Activated CD4-positive, alpha-beta memory T cell treated with anti-CD3 and anti-CD28 coated beads for 36 hours (primary cell): ENCODE results near the gene ANKRD29. TPM values are rescaled to one million over a fixed set of nuclear protein-coding genes. Genes with fewer than 3 reads are reported as not detected.
A peak's percentile ranks its signal among the peaks of the same experiment; 100 is the strongest.
"Not testable (repeated sequence)": the region's sequence is repeated elsewhere in the genome, so short reads cannot be mapped to it uniquely, and the experiment has no call there.

Experiments
- CTCF ChIA-PET: fragments of 350-600 bp; sonication (Branson Sonifier 250); formaldehyde crosslinking; loops from one replicate; lab custom pipeline; 2021; ENCODE audit warnings: antibody characterized with exemption, inconsistent platforms; lab: Charles Lee
- POLR2A ChIA-PET: fragments of 350-600 bp; sonication (Branson Sonifier 250); formaldehyde crosslinking; loops from one replicate; lab custom pipeline; 2021; ENCODE audit warnings: antibody characterized with exemption; lab: Charles Lee
- DNase-seq: peaks from one replicate; pipeline ENCODE4 v3.0.0-alpha.2; 2020
- H3K27ac Mint-ChIP-seq: one replicate; pipeline ENCODE4 v1.8.0; 2021; ENCODE audit warnings: mixed read lengths
- H3K27me3 Mint-ChIP-seq: one replicate; pipeline ENCODE4 v1.8.0; 2021; ENCODE audit warnings: mixed read lengths
- H3K36me3 Mint-ChIP-seq: one replicate; pipeline ENCODE4 v1.8.0; 2021; ENCODE audit warnings: mixed read lengths
- H3K4me1 Mint-ChIP-seq: one replicate; pipeline ENCODE4 v1.8.0; 2021; ENCODE audit warnings: low read depth, mixed read lengths
- H3K4me3 Mint-ChIP-seq: one replicate; pipeline ENCODE4 v1.8.0; 2021; ENCODE audit warnings: mild to moderate bottlenecking, mixed read lengths
- H3K9me3 Mint-ChIP-seq: one replicate; pipeline ENCODE4 v1.8.0; 2021; ENCODE audit warnings: mixed read lengths
- intact Hi-C: fragments of 100-400 bp; cut with micrococcal nuclease; formaldehyde crosslinking; loops from one replicate; pipeline ENCODE4 v1.15.1; 2023
- total RNA-seq, 2 experiments: library from RNA; stranded (reverse); gene quantifications; one replicate each; pipeline ENCODE4 v1.2.3, GENCODE V29; 2021

Gene ANKRD29
- total RNA-seq, 2 experiments from 2014 or later = not detected

DNA sequence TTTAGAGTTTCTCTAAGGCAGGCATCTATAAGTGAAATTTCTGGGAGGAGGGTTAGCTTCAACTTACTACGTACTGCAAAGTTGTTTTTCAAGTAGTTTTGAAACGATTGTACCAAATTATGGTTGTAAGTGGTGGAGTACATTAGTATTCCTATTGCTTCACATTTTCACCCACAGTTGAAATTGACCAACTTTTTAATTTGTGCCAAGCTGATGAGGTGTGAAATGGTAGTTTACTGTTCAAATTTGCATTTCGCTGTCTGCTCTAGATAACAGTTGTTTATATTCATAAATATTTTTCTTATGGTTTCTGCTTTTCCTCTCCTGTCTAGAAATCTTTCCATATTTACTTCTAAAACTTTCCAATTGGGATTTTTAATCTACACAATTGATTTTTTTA, 95.0 kb downstream of the ANKRD29 start:
- Mint-ChIP-seq H3K27me3 (no peaks in the 10 kb centered on the region), H3K9me3 (no peaks in the 10 kb centered on the region), H3K36me3 (peaks cover 49% of the 10 kb centered on the region), H3K4me3 (no peak overlapping the region), H3K27ac (no peak overlapping the region), H3K4me1 (peaks cover 22% of the 10 kb centered on the region)
- CTCF ChIA-PET = no interaction called here
- no peak for DNase-seq
- intact Hi-C loops = no loop called here
- POLR2A ChIA-PET = no interaction called here

- DNase-seq = no peak
- POLR2A ChIA-PET = no interaction called here
- H3K4me1 Mint-ChIP-seq = peaks cover 14% of the 10 kb centered on the region
- no peak overlapping the region for H3K27ac Mint-ChIP-seq
- CTCF ChIA-PET = interaction anchor here (1.0 to 1.4 kb wide), 2 partner anchors 50 to 67 kb away, joined by 4 read pairs; no protein-coding TSS in a partner anchor
- intact Hi-C loops = no loop called here
- no peaks in the 10 kb centered on the region for H3K9me3 Mint-ChIP-seq
- peaks cover 51% of the 10 kb centered on the region for H3K36me3 Mint-ChIP-seq
- H3K4me3 Mint-ChIP-seq = no peak overlapping the region
- no peaks in the 10 kb centered on the region for H3K27me3 Mint-ChIP-seq
Measured at GRCh38 chr18:23565916-23566547, 96.7 kb downstream of the ANKRD29 start.

DNA sequence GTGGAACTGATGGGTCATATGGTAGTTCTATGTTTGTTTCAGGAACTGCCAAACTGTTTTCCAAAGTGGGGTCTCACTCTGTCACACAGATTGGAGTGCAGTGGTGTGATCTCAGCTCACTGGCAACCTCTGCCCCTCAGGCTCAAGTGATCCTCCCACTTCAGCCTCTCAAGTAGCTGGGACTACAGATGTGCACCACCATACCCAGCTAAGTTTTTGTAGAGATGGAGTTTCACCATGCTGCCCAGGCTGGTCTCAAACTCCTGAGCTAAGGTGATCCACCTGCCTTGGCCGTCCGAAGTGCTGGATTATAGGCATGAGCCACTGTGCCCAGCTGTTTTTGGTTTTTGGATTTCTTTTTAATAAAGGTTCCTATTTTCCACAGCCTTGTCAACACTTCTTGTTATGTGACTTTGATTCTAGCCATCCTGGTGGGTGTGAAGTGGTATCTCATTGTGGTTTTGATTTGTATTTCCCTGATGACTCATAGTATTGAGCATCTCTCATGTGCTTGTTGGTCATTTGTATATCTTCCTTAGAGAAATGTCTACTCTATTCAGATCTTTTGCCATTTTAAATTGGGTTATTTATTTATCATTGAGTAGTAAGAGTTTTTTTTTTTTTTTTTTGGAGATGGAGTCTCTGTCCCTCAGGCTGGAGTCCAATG, 99.2 kb downstream of the ANKRD29 start:
- ChIA-PET POLR2A (no interaction called here), CTCF (interaction anchor here (0.7 to 1.4 kb wide), 4 partner anchors 11 to 47 kb away, joined by 3 to 4 read pairs (median 3); no protein-coding TSS in a partner anchor)
- peak overlapping the region; percentile 25 for H3K27ac Mint-ChIP-seq
- H3K9me3 Mint-ChIP-seq = no peaks in the 10 kb centered on the region
- no peak overlapping the region for H3K4me3 Mint-ChIP-seq
- H3K27me3 Mint-ChIP-seq = no peaks in the 10 kb centered on the region
- H3K4me1 Mint-ChIP-seq = peaks cover 10% of the 10 kb centered on the region
- intact Hi-C loops = no loop called here
- H3K36me3 Mint-ChIP-seq = peaks cover 40% of the 10 kb centered on the region
- DNase-seq = no peak

DNA sequence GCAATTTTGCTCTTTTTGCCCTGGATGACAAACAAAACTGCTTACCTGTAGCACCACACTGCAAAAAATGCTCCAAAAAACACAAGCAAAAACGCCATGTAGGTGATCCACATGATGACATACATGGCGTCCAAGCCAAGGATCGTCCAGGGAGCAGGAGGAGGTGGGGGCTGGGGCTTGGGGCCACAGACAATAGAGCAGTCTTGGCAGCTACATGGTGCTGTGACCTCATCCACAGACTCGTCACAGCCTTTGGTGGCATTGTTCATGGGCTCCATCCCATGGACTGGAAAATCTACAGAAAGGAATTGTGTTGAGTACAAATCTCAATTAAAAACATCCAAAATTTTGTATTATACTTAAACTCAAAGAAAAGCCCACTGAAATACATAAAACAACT, 102.5 kb downstream of the ANKRD29 start:
- DNase-seq = no peak
- H3K4me3 Mint-ChIP-seq = no peak overlapping the region
- ChIA-PET POLR2A (interaction anchor here (1.1 kb wide), 1 partner anchor 27 kb away, joined by 3 read pairs; no protein-coding TSS in a partner anchor), CTCF (interaction anchor here (1.0 kb wide), 1 partner anchor 44 kb away, joined by 3 read pairs; no protein-coding TSS in a partner anchor)
- intact Hi-C loops = no loop called here
- peaks cover 38% of the 10 kb centered on the region for H3K36me3 Mint-ChIP-seq
- H3K27me3 Mint-ChIP-seq = no peaks in the 10 kb centered on the region
- no peaks in the 10 kb centered on the region for H3K9me3 Mint-ChIP-seq
- no peak overlapping the region for H3K27ac Mint-ChIP-seq
- H3K4me1 Mint-ChIP-seq = peaks cover 10% of the 10 kb centered on the region

- DNase-seq, H3K9me3 Mint-ChIP-seq, intact Hi-C loops, POLR2A ChIA-PET, H3K27me3 Mint-ChIP-seq, H3K4me1 Mint-ChIP-seq, H3K27ac Mint-ChIP-seq, H3K4me3 Mint-ChIP-seq: not testable (repeated sequence)
- H3K36me3 Mint-ChIP-seq = peaks cover 55% of the 10 kb centered on the region
- CTCF ChIA-PET = interaction anchor here (1.2 kb wide), 1 partner anchor 41 kb away, joined by 3 read pairs; no protein-coding TSS in a partner anchor
Measured at GRCh38 chr18:23557511-23557910, 105.2 kb downstream of the ANKRD29 start.

GRCh38 chr18:23556145-23556780, 106.4 kb downstream of the ANKRD29 start:
- POLR2A ChIA-PET = no interaction called here
- peaks cover 62% of the 10 kb centered on the region for H3K36me3 Mint-ChIP-seq

GRCh38 chr18:23553887-23554286, 108.8 kb downstream of the ANKRD29 start:
- no peaks in the 10 kb centered on the region for H3K9me3 Mint-ChIP-seq
- H3K36me3 Mint-ChIP-seq = peaks cover 62% of the 10 kb centered on the region
- no peak overlapping the region for H3K4me3 Mint-ChIP-seq
- POLR2A ChIA-PET = no interaction called here
- no peaks in the 10 kb centered on the region for H3K4me1 Mint-ChIP-seq
- H3K27me3 Mint-ChIP-seq = no peaks in the 10 kb centered on the region
- CTCF ChIA-PET = interaction anchor here (0.7 to 3.4 kb wide), 3 partner anchors 37 to 522 kb away, joined by 3 to 9 read pairs (median 7); no protein-coding TSS in a partner anchor
- intact Hi-C loops = no loop called here
- no peak for DNase-seq
- no peak overlapping the region for H3K27ac Mint-ChIP-seq

More at GRCh38 chr18:23556145-23556780, 106.4 kb downstream of the ANKRD29 start:
- H3K27ac Mint-ChIP-seq = no peak overlapping the region
- no peaks in the 10 kb centered on the region for H3K4me1 Mint-ChIP-seq
- CTCF ChIA-PET = interaction anchor here (1.2 kb wide), 1 partner anchor 57 kb away, joined by 3 read pairs; no protein-coding TSS in a partner anchor
- H3K9me3 Mint-ChIP-seq = no peaks in the 10 kb centered on the region
- intact Hi-C loops = no loop called here
- H3K4me3 Mint-ChIP-seq = no peak overlapping the region
- DNase-seq = no peak
- no peaks in the 10 kb centered on the region for H3K27me3 Mint-ChIP-seq

DNA sequence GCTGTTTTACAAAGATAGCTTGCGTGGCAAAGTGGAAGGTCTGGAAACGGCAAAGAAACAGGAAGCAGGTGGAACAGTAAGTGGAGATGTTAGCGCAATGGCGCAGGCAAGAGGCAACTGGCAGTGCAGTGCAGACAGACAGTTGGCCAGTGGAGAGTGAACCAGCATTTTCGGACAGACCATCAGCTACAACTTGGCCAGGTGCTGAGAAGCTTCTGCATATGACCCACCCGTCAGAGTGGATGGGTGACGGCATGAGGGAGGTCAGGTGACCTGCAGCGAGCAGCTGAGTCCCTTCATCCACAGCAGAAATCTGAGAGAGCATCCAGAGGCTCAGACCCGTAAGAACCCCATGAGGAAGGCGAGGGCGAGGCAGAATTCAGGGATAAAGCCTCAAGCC, 110.2 kb downstream of the ANKRD29 start:
- H3K27ac Mint-ChIP-seq = no peak overlapping the region
- no peaks in the 10 kb centered on the region for H3K9me3 Mint-ChIP-seq
- ChIA-PET POLR2A (no interaction called here), CTCF (interaction anchor here (0.9 to 3.4 kb wide), 2 partner anchors 37 to 54 kb away, joined by 3 to 9 read pairs; no protein-coding TSS in a partner anchor)
- peaks cover 55% of the 10 kb centered on the region for H3K36me3 Mint-ChIP-seq
- no peak for DNase-seq
- intact Hi-C loops = no loop called here
- no peaks in the 10 kb centered on the region for H3K27me3 Mint-ChIP-seq
- H3K4me3 Mint-ChIP-seq = no peak overlapping the region
- no peaks in the 10 kb centered on the region for H3K4me1 Mint-ChIP-seq

GRCh38 chr18:23551978-23552377, 110.7 kb downstream of the ANKRD29 start:
- no peak overlapping the region for H3K27ac Mint-ChIP-seq
- DNase-seq = no peak
- H3K27me3 Mint-ChIP-seq = no peaks in the 10 kb centered on the region
- intact Hi-C loops = no loop called here
- no peaks in the 10 kb centered on the region for H3K4me1 Mint-ChIP-seq
- H3K4me3 Mint-ChIP-seq = no peak overlapping the region
- peaks cover 52% of the 10 kb centered on the region for H3K36me3 Mint-ChIP-seq
- ChIA-PET POLR2A (interaction anchor here (0.6 kb wide), 1 partner anchor 158 kb away, joined by 3 read pairs; no protein-coding TSS in a partner anchor), CTCF (interaction anchor here (3.4 kb wide), 1 partner anchor 36 kb away, joined by 9 read pairs; no protein-coding TSS in a partner anchor)
- no peaks in the 10 kb centered on the region for H3K9me3 Mint-ChIP-seq

- POLR2A ChIA-PET = no interaction called here
Measured at GRCh38 chr18:23550898-23551297, 111.8 kb downstream of the ANKRD29 start.

More at GRCh38 chr18:23550898-23551297, 111.8 kb downstream of the ANKRD29 start:
- Mint-ChIP-seq H3K9me3 (no peaks in the 10 kb centered on the region), H3K4me3 (no peak overlapping the region), H3K27ac (no peak overlapping the region), H3K4me1 (peaks cover 3% of the 10 kb centered on the region), H3K36me3 (peaks cover 52% of the 10 kb centered on the region), H3K27me3 (no peaks in the 10 kb centered on the region)
- DNase-seq = no peak
- CTCF ChIA-PET = interaction anchor here (3.4 kb wide), 1 partner anchor 35 kb away, joined by 9 read pairs; no protein-coding TSS in a partner anchor
- intact Hi-C loops = no loop called here
